Neural cell (in vitro differentiated cells): ENCODE measurements around the gene KIF19. TPM values are rescaled to one million over a fixed set of nuclear protein-coding genes. Genes with fewer than 3 reads are reported as not detected.

Source experiments
- H2AFZ ChIP-seq: fragments of 200-600, 300-800 bp; sonication (generic), shearing (Covaris generic); 2 replicates; pipeline ENCODE4 v1.6.0; 2014; ENCODE audit warnings: low read depth, mild to moderate bottlenecking, antibody characterized with exemption, low read length, moderate library complexity
- H3F3A ChIP-seq: fragments of 200-600 bp; shearing (Covaris generic); 2 replicates; pipeline ENCODE4 v1.6.1; 2016; ENCODE audit warnings: mild to moderate bottlenecking, moderate library complexity, mixed read lengths, antibody characterized with exemption, low read length; ENCODE audit not compliant: insufficient read depth, poor library complexity, severe bottlenecking
- H3K27ac ChIP-seq: fragments of 200-600, 300-800 bp; sonication (generic), shearing (Covaris generic); 2 replicates; pipeline ENCODE4 v1.5.1; 2014; ENCODE audit warnings: mild to moderate bottlenecking, low read length, moderate library complexity
- H3K27me3 ChIP-seq: fragments of 300-800, 200-600 bp; sonication (generic), shearing (Covaris generic); 2 replicates; pipeline ENCODE4 v1.6.0; 2014; ENCODE audit warnings: mild to moderate bottlenecking, low read depth, low read length, moderate library complexity; ENCODE audit not compliant: insufficient read depth
- H3K36me3 ChIP-seq: fragments of 300-800, 200-600 bp; sonication (generic), shearing (Covaris generic); 2 replicates; pipeline ENCODE4 v1.5.1; 2014; ENCODE audit warnings: mild to moderate bottlenecking, antibody characterized with exemption, low read length, moderate library complexity; ENCODE audit not compliant: insufficient read depth
- H3K4me2 ChIP-seq: fragments of 300-800, 200-600 bp; sonication (generic), shearing (Covaris generic); 2 replicates; pipeline ENCODE4 v1.6.0; 2014; ENCODE audit warnings: mild to moderate bottlenecking, low read length
- H3K4me3 ChIP-seq: fragments of 300-800, 200-600 bp; sonication (generic), shearing (Covaris generic); 2 replicates; pipeline ENCODE4 v1.5.1; 2014; ENCODE audit warnings: mild to moderate bottlenecking, low read length, moderate library complexity
- H3K79me2 ChIP-seq: fragments of 200-600 bp; shearing (Covaris generic); replicated peaks from 2 replicates; pipeline ENCODE4 v1.6.0; 2014; ENCODE audit warnings: mild to moderate bottlenecking, low read length, moderate library complexity; ENCODE audit not compliant: insufficient read depth
- H3K9ac ChIP-seq: fragments of 300-800, 200-600 bp; sonication (generic), shearing (Covaris generic); 2 replicates; pipeline ENCODE4 v1.6.1; 2016; ENCODE audit warnings: mild to moderate bottlenecking, low read length, mixed read lengths
- H3K9me2 ChIP-seq: fragments of 200-600 bp; shearing (Covaris generic); 2 replicates; pipeline ENCODE4 v1.6.1; 2016; ENCODE audit warnings: mild to moderate bottlenecking, low read length, mixed read lengths; ENCODE audit not compliant: insufficient read depth
- H3K9me3 ChIP-seq: fragments of 200-600, 300-800 bp; sonication (generic), shearing (Covaris generic); 2 replicates; pipeline ENCODE4 v1.6.1; 2016; ENCODE audit warnings: mild to moderate bottlenecking, mixed run types, low read length, moderate library complexity, mixed read lengths
- H4K20me1 ChIP-seq: fragments of 200-600 bp; shearing (Covaris generic); 2 replicates; pipeline ENCODE4 v1.6.1; 2016; ENCODE audit warnings: mild to moderate bottlenecking, mixed run types; ENCODE audit not compliant: insufficient read depth
- CTCF ChIP-seq: fragments of 450-650 bp; IDR thresholded peaks from 2 replicates; pipeline ENCODE4 v1.5.1; 2014; ENCODE audit warnings: antibody characterized with exemption, mild to moderate bottlenecking, moderate library complexity; ENCODE audit not compliant: poor library complexity, severe bottlenecking
- EP300 ChIP-seq: fragments of 450-650 bp; conservative IDR thresholded peaks from 2 replicates; pipeline ENCODE4 v1.6.1; 2014; ENCODE audit warnings: antibody characterized with exemption, mild to moderate bottlenecking, moderate library complexity; ENCODE audit not compliant: poor library complexity, severe bottlenecking
- EZH2 ChIP-seq: fragments of 200-600, 300-800 bp; shearing (Covaris generic), sonication (generic); IDR thresholded peaks from 2 replicates; pipeline ENCODE4 v1.6.1; 2014; ENCODE audit warnings: antibody characterized with exemption, low read length, borderline replicate concordance, mild to moderate bottlenecking; ENCODE audit not compliant: insufficient read depth, poor library complexity, severe bottlenecking
- MXI1 ChIP-seq: fragments of 450-650 bp; conservative IDR thresholded peaks from 2 replicates; pipeline ENCODE4 v1.6.1; 2014; ENCODE audit warnings: antibody characterized with exemption, mild to moderate bottlenecking; ENCODE audit not compliant: poor library complexity, severe bottlenecking
- POLR2AphosphoS5 ChIP-seq: IDR thresholded peaks from 2 replicates; pipeline ENCODE4 v1.6.1; 2012
- RAD21 ChIP-seq: fragments of 450-650 bp; conservative IDR thresholded peaks from 2 replicates; pipeline ENCODE4 v1.6.1; 2014; ENCODE audit warnings: antibody characterized with exemption, mild to moderate bottlenecking, moderate library complexity
- SMC3 ChIP-seq: fragments of 450-650 bp; conservative IDR thresholded peaks from 2 replicates; pipeline ENCODE4 v1.6.1; 2014; ENCODE audit warnings: antibody characterized with exemption, mild to moderate bottlenecking, moderate library complexity; ENCODE audit not compliant: poor library complexity
- TAF1 ChIP-seq: IDR thresholded peaks from 2 replicates; pipeline ENCODE4 v1.6.1; 2012; ENCODE audit warnings: low read depth
- polyA minus RNA-seq: library from RNA; depleted of rRNA, polyadenylated mRNA; stranded (reverse); fragments of >200 nt; gene quantifications from 2 replicates; pipeline ENCODE4 v1.2.3, GENCODE V29; 2014
- polyA plus RNA-seq: library from polyadenylated mRNA; depleted of rRNA; stranded (reverse); fragments of >200 nt; gene quantifications from 2 replicates; pipeline ENCODE4 v1.2.3, GENCODE V29; 2014
- TF ChIP-seq, protein P1 (sequence below): IDR thresholded peaks from 2 replicates; pipeline ENCODE4 v1.6.1; 2012; ENCODE audit warnings: borderline replicate concordance

Gene KIF19, protein sequence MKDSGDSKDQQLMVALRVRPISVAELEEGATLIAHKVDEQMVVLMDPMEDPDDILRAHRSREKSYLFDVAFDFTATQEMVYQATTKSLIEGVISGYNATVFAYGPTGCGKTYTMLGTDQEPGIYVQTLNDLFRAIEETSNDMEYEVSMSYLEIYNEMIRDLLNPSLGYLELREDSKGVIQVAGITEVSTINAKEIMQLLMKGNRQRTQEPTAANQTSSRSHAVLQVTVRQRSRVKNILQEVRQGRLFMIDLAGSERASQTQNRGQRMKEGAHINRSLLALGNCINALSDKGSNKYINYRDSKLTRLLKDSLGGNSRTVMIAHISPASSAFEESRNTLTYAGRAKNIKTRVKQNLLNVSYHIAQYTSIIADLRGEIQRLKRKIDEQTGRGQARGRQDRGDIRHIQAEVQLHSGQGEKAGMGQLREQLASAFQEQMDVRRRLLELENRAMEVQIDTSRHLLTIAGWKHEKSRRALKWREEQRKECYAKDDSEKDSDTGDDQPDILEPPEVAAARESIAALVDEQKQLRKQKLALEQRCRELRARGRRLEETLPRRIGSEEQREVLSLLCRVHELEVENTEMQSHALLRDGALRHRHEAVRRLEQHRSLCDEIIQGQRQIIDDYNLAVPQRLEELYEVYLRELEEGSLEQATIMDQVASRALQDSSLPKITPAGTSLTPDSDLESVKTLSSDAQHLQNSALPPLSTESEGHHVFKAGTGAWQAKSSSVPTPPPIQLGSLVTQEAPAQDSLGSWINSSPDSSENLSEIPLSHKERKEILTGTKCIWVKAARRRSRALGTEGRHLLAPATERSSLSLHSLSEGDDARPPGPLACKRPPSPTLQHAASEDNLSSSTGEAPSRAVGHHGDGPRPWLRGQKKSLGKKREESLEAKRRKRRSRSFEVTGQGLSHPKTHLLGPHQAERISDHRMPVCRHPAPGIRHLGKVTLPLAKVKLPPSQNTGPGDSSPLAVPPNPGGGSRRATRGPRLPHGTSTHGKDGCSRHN
- polyA plus RNA-seq (not detected in 2 replicates), polyA minus RNA-seq (not detected in 2 replicates)

DNA sequence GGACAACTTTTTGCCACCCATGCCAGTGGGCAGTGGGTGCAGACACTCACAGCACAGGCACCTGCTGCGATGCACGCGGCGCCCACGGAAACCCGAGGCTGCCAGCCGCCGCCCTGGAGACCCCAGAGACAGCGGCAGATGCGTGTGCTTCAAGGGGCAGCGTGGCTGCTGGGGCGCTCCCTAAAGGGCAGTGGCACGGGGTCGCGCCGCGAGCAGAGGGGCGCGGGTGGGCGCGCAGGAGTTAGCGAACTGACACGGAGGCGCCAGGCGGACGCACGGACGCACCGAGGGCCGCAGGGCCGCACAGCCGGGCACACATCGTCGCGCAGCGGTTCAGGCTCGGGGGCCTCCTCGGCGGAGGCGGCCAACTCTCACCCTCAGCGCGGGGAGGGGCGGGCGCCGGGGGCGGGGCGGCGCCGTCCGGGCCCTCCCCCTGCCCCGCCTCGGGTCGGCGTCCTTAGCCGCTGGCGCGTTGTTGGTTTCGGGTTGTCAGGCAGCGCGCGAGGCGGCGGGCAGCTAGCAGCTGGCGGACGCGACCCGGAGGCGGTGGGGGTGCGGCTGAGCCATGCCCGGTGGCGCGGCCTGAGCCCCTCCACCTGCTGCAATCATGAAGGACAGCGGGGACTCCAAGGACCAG is at the start of gene KIF19:
Gene KIF19 (plus strand): TSS at position 484 of the 637 bp plus-strand sequence. CDS start 124 bp downstream, at position 608.
- no peak within 1 kb of the TSS for H3K27ac ChIP-seq
- no peaks in the 10 kb centered on the region for H3F3A ChIP-seq
- H3K36me3 ChIP-seq = no peaks in the 10 kb centered on the region
- H3K4me2 ChIP-seq = no peak within 1 kb of the TSS
- no peaks in the 10 kb centered on the region for H3K79me2 ChIP-seq
- no peaks in the 10 kb centered on the region for H4K20me1 ChIP-seq
- no peak within 1 kb of the TSS for H3K9ac ChIP-seq
- H3K9me2 ChIP-seq = no peaks in the 10 kb centered on the region
- peak within 1 kb of the TSS; percentile 51 for H3K4me3 ChIP-seq
- no peaks in the 10 kb centered on the region for H3K9me3 ChIP-seq
- TF ChIP-seq MXI1 (no peak), EZH2 (no peak), SMC3 (no peak), POLR2AphosphoS5 (no peak), EP300 (no peak), RAD21 (no peak), TAF1 (no peak), CTCF (no peak)
- TF ChIP-seq, protein P1, sequence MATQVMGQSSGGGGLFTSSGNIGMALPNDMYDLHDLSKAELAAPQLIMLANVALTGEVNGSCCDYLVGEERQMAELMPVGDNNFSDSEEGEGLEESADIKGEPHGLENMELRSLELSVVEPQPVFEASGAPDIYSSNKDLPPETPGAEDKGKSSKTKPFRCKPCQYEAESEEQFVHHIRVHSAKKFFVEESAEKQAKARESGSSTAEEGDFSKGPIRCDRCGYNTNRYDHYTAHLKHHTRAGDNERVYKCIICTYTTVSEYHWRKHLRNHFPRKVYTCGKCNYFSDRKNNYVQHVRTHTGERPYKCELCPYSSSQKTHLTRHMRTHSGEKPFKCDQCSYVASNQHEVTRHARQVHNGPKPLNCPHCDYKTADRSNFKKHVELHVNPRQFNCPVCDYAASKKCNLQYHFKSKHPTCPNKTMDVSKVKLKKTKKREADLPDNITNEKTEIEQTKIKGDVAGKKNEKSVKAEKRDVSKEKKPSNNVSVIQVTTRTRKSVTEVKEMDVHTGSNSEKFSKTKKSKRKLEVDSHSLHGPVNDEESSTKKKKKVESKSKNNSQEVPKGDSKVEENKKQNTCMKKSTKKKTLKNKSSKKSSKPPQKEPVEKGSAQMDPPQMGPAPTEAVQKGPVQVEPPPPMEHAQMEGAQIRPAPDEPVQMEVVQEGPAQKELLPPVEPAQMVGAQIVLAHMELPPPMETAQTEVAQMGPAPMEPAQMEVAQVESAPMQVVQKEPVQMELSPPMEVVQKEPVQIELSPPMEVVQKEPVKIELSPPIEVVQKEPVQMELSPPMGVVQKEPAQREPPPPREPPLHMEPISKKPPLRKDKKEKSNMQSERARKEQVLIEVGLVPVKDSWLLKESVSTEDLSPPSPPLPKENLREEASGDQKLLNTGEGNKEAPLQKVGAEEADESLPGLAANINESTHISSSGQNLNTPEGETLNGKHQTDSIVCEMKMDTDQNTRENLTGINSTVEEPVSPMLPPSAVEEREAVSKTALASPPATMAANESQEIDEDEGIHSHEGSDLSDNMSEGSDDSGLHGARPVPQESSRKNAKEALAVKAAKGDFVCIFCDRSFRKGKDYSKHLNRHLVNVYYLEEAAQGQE = no peak
- no peak within 1 kb of the TSS for H2AFZ ChIP-seq
- peaks cover 34% of the 10 kb centered on the region for H3K27me3 ChIP-seq

- Histone ChIP-seq H3K4me2 (no peak overlapping the region), H3K27ac (no peak overlapping the region), H2AFZ (no peak overlapping the region), H3K9me2 (no peaks in the 10 kb centered on the region), H3K79me2 (no peaks in the 10 kb centered on the region), H3F3A (no peaks in the 10 kb centered on the region), H4K20me1 (no peaks in the 10 kb centered on the region), H3K27me3 (no peaks in the 10 kb centered on the region), H3K36me3 (no peaks in the 10 kb centered on the region), H3K9ac (no peak overlapping the region), H3K4me3 (no peak overlapping the region), H3K9me3 (no peaks in the 10 kb centered on the region)
- TF ChIP-seq CTCF (no peak), RAD21 (no peak), EZH2 (no peak), TAF1 (no peak), EP300 (no peak), SMC3 (no peak), POLR2AphosphoS5 (no peak), MXI1 (no peak)
- TF ChIP-seq, protein P1 = no peak
Measured at GRCh38 chr17:74276541-74277009, 49.5 kb upstream of the KIF19 start.
